HepG2 (cell line): ENCODE results near the gene FOXA1. TPM values are rescaled to one million over a fixed set of nuclear protein-coding genes. Genes with fewer than 3 reads are reported as not detected.

ENCODE experiments used
- CENPX ChIP-seq: sonication (generic); formaldehyde crosslinking; IDR thresholded peaks from 2 replicates; pipeline ENCODE4 v1.9.0; 2021; ENCODE audit warnings: mild to moderate bottlenecking, missing genetic modification reagents, moderate library complexity
- FOXP1 ChIP-seq, 2 experiments: fragments of 450-650 bp in 1 of 2; IDR thresholded peaks; 2 replicates each; pipeline ENCODE4 v1.6.1; 2017 to 2018; ENCODE audit warnings: antibody characterized with exemption in 1 of 2
- HNRNPLL ChIP-seq: fragments of 200-400 bp; formaldehyde crosslinking; IDR thresholded peaks from 2 replicates; pipeline ENCODE4 v1.6.1; 2017; ENCODE audit warnings: mild to moderate bottlenecking, low read depth, low read length; ENCODE audit not compliant: poor library complexity, severe bottlenecking
- KLF15 ChIP-seq: sonication (generic); formaldehyde crosslinking; IDR thresholded peaks from 2 replicates; pipeline ENCODE4 v1.8.1; 2023; ENCODE audit warnings: borderline replicate concordance, mild to moderate bottlenecking, inconsistent platforms, missing genetic modification reagents, mixed read lengths
- MAF1 ChIP-seq: sonication (generic); formaldehyde crosslinking; IDR thresholded peaks from 2 replicates; pipeline ENCODE4 v1.5.0; 2020; ENCODE audit warnings: missing genetic modification reagents, borderline replicate concordance
- MED1 ChIP-seq: sonication (generic); formaldehyde crosslinking; IDR thresholded peaks from 2 replicates; pipeline ENCODE4 v1.4.0; 2020; ENCODE audit warnings: missing genetic modification reagents
- MZF1 ChIP-seq: sonication (generic); formaldehyde crosslinking; IDR thresholded peaks from 2 replicates; pipeline ENCODE4 v1.8.1; 2023; ENCODE audit warnings: mild to moderate bottlenecking, missing genetic modification reagents, borderline replicate concordance
- SRSF4 ChIP-seq: fragments of 200-400 bp; formaldehyde crosslinking; IDR thresholded peaks from one replicate; pipeline ENCODE4 v1.6.1; 2018; ENCODE audit warnings: mild to moderate bottlenecking, low read depth, low read length, moderate library complexity; ENCODE audit not compliant: poor library complexity, severe bottlenecking
- ZBTB4 ChIP-seq: sonication (generic); formaldehyde crosslinking; IDR thresholded peaks from 2 replicates; pipeline ENCODE4 v1.4.0; 2020; ENCODE audit warnings: missing genetic modification reagents, mild to moderate bottlenecking, borderline replicate concordance
- ZFP36L1 ChIP-seq: sonication (generic); formaldehyde crosslinking; IDR thresholded peaks from 2 replicates; pipeline ENCODE4 v1.8.0; 2022; ENCODE audit warnings: mild to moderate bottlenecking, missing genetic modification reagents, moderate library complexity
- ZHX1 ChIP-seq: sonication (generic); formaldehyde crosslinking; IDR thresholded peaks from 2 replicates; pipeline ENCODE4 v1.8.1; 2022; ENCODE audit warnings: low read depth, mild to moderate bottlenecking, missing genetic modification reagents
- ZKSCAN1 ChIP-seq: fragments of 150-350 bp; IDR thresholded peaks from 2 replicates; pipeline ENCODE4 v1.6.1; 2014; ENCODE audit warnings: low read length
- ZMYM2 ChIP-seq: sonication (generic); formaldehyde crosslinking; IDR thresholded peaks from 2 replicates; pipeline ENCODE4 v1.8.0; 2022; ENCODE audit warnings: mild to moderate bottlenecking, missing genetic modification reagents
- ZNF512B ChIP-seq: sonication (generic); formaldehyde crosslinking; IDR thresholded peaks from 2 replicates; pipeline ENCODE4 v1.5.1; 2020; ENCODE audit warnings: missing genetic modification reagents, mild to moderate bottlenecking, borderline replicate concordance
- ZNF784 ChIP-seq: sonication (generic); formaldehyde crosslinking; IDR thresholded peaks from 2 replicates; pipeline ENCODE4 v1.5.1; 2020; ENCODE audit warnings: missing genetic modification reagents, mild to moderate bottlenecking, borderline replicate concordance
- polyA plus RNA-seq, 8 experiments: library from polyadenylated mRNA; depleted of rRNA in 3 of 8; stranded (reverse) in 7 of 8; unstranded in 1 of 8; fragments of >200 nt; fragmentation: Illumina TruSeq in 4 of 8; extraction: Trizol in 4 of 8; gene quantifications; 2 replicates each; pipeline versions ENCODE4 v1.2.1 to v1.2.3, GENCODE V29; 2011 to 2016; ENCODE audit warnings: low read depth in 4 of 8, missing spikeins in 1 of 8, mixed read lengths in 1 of 8; ENCODE audit not compliant: insufficient read depth in 1 of 8
- total RNA-seq, 5 experiments: library from RNA; depleted of rRNA; stranded (reverse); fragments of >200 nt; fragmentation: Illumina TruSeq; extraction: Trizol; gene quantifications; 2 replicates each; pipeline ENCODE4 v1.2.3, GENCODE V29; 2016; ENCODE audit warnings: low read depth in 1 of 5

FOXA1 gene
- total and polyA plus RNA-seq, 2 of the 13 experiments (the other 11 are each of a cell fraction or from before 2014, with no cell fraction given) = 43.4 to 58.6 TPM

- no peak for TF ChIP-seq MAF1
- peak; percentile 76; the same call in 1 of the 2 replicates for TF ChIP-seq ZMYM2 (CRISPR knock-in tag)
- TF ChIP-seq MZF1 (CRISPR knock-in tag) = 0 out of 2 replicates have a peak, but pooled peaks have one; percentile 42
- TF ChIP-seq CENPX (CRISPR knock-in tag) = no peak
- TF ChIP-seq SRSF4 = no peak
- no peak for TF ChIP-seq ZFP36L1
- peak; percentile 90 for TF ChIP-seq ZBTB4 (CRISPR knock-in tag)
- no peak for TF ChIP-seq FOXP1 (IDR thresholded peaks at IDR 0.05)
- TF ChIP-seq FOXP1 (CRISPR knock-in tag; IDR thresholded peaks at IDR 0.05) = no peak
- TF ChIP-seq ZHX1 = peak; percentile 29; the same call in 1 of the 2 replicates
- TF ChIP-seq ZKSCAN1 = no peak
- peak; percentile 31; the same call in 1 of the 2 replicates for TF ChIP-seq ZNF784 (CRISPR knock-in tag)
- peak; percentile 32 for TF ChIP-seq HNRNPLL
- no peak for TF ChIP-seq KLF15
- peak; percentile 32; the same call in 1 of the 2 replicates for TF ChIP-seq MED1 (CRISPR knock-in tag)
- TF ChIP-seq ZNF512B (CRISPR knock-in tag) = no peak
Measured at GRCh38 chr14:37592482-37593408, 2.3 kb downstream of the FOXA1 start (continued).
